Ectodermal cell (in vitro differentiated cells): ENCODE data around the gene MXI1.
"Not testable (repeated sequence)": the region's sequence is repeated elsewhere in the genome, so short reads cannot be mapped to it uniquely, and the experiment has no call there.

Source experiments
- H3K27ac ChIP-seq: 2 replicates; pipeline ENCODE4 v1.7.0; 2013; ENCODE audit warnings: mild to moderate bottlenecking, low read depth, low read length; ENCODE audit not compliant: insufficient read depth, poor library complexity, severe bottlenecking
- H3K27me3 ChIP-seq: 2 replicates; pipeline ENCODE4 v1.7.0; 2013; ENCODE audit warnings: mild to moderate bottlenecking, low read length; ENCODE audit not compliant: insufficient read depth, control insufficient read depth, poor library complexity, severe bottlenecking
- H3K36me3 ChIP-seq: one replicate; pipeline ENCODE4 v1.7.0; 2013; ENCODE audit warnings: low read length; ENCODE audit not compliant: control insufficient read depth, insufficient read depth
- H3K4me1 ChIP-seq: one replicate; pipeline ENCODE4 v1.7.0; 2013; ENCODE audit warnings: low read length; ENCODE audit not compliant: control insufficient read depth, insufficient read depth
- H3K4me3 ChIP-seq: 2 replicates; pipeline ENCODE4 v1.7.0; 2013; ENCODE audit warnings: low read depth, low read length, control low read depth; ENCODE audit not compliant: insufficient read depth
- H3K9me3 ChIP-seq: 2 replicates; pipeline ENCODE4 v1.7.0; 2013; ENCODE audit warnings: mild to moderate bottlenecking, low read length, moderate library complexity; ENCODE audit not compliant: control insufficient read depth
- WGBS, 2 experiments: methylation state at CpG; one replicate each; pipeline ENCODE4 v1.1.7; 2013; ENCODE audit warnings: missing lambda C conversion rate in 2 of 2; 5-methylcytosine and 5-hydroxymethylcytosine counted together

Gene MXI1

DNA sequence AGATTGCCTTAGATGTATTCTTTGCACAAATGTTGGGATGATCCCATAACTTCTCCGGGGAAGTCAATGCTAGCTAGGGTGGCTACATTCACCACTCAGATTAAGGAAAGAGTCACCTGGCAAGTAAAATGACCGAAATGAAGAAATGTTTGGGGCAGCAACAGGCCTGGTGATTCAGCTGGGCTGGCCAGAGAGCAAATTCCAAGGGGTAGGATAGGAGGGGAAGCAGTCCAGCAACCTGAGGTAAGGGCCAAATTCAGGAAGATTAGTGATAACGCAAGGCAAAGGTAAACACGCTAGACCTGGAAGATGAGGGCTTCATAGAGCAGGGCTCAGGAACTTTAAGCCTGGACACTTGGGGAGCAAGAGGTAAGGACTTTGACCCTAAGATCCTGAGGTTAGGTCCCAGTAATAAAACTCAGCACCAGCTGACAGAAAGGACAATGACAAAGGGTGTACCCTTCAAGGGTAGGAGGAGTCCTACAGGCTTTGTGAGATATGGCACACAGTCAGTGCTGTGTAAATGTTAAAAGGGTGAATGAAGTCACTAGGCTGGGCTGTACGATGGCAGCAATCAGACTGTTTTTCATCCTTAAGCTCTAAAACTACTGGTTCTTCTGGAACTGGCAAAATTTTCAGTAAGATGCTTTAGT lies 120.0 kb downstream of the MXI1 start:
- no peaks in the 10 kb centered on the region for H3K4me1 ChIP-seq
- H3K27ac ChIP-seq = no peak overlapping the region
- H3K4me3 ChIP-seq = no peak overlapping the region
- no peaks in the 10 kb centered on the region for H3K36me3 ChIP-seq
- 96% methylated on average over 5 of the region's 5 CpGs for WGBS, 2 experiments
- H3K9me3 ChIP-seq = peaks cover 3% of the 10 kb centered on the region
- no peaks in the 10 kb centered on the region for H3K27me3 ChIP-seq

DNA sequence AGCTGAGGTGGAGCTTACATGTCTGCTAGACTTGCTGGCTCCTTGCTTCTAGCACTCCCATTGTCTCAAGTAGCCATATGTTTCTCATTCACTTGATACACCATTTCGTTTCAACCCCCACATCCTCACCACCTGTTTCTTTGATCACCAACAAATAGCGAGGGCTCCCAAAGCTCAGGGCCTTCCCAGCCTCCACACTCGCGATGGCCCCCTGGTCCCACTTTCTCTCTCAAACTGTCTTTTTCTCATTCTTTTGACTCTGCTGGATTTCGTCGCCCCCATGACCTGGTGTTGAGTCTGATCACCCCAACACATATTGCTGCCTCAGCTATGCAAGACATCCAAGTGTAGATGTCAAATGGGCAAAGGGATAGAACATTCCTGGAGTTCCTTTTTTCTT lies 123.3 kb downstream of the MXI1 start:
- WGBS, 2 experiments = 91 to 94% methylated on average over 6 of the region's 6 CpGs
- H3K9me3 ChIP-seq = peaks cover 3% of the 10 kb centered on the region
- no peak overlapping the region for H3K27ac ChIP-seq
- H3K27me3 ChIP-seq = no peaks in the 10 kb centered on the region
- no peak overlapping the region for H3K4me3 ChIP-seq
- no peaks in the 10 kb centered on the region for H3K36me3 ChIP-seq
- peaks cover under 1% of the 10 kb centered on the region for H3K4me1 ChIP-seq

DNA sequence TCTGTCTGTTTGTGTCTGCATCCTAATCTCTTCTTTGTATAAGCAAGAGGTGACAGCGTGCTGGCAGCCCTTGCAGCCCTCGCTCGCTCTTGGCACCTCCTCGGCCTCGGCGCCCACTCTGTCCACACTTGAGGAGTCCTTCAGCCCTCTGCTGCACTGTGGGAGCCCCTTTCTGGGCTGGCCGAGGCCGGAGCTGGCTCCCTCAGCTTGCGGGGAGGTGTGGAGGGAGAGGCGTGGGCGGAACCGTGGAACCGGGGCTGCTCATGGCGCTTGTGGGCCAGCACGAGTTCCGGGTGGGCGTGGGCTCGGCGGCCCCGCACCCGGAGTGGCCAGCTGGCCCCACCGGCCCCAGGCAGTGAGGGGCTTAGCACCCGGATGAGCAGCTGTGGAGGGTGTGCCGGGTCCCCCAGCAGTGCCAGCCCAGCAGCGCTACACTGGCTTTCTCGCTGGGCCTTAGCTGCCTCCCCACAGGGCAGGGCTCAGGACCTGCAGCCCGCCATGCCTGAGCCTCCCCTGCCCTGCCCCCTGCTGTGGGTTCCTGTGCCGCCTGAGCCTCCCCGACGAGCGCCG lies 123.9 kb downstream of the MXI1 start:
- not testable (repeated sequence) for H3K4me1 ChIP-seq, H3K27ac ChIP-seq, H3K27me3 ChIP-seq, H3K36me3 ChIP-seq, H3K4me3 ChIP-seq, H3K9me3 ChIP-seq
- 96% methylated on average over 32 of the region's 32 CpGs for WGBS, 2 experiments

DNA sequence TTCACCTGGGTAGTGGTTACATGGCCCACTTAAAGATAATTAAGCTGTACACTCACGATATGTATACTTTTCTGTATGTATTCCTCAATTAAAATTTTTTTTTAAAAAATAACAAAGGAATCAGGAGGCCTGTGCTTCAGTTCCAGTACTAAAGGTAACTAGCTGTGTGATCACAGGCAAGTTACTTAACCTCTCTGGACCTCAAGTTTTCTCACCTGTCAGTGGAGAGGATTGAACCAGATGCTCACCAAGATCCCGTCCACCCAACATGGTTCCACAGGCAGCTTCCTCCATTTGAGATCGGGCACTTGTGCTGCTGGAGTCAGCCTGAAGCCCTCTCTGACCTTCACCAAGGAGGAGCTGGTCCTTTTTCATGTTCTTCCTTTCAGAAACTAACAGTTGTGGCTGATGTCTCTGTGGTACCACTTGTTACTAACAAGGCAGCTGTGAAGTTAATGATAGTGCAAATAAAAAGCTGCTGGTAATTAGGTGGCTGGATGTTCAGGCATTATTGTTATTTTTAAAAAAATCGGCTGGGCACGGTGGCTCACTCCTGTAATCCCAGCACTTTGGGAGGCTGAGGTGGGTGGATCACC lies 126.8 kb downstream of the MXI1 start:
- no peak overlapping the region for H3K27ac ChIP-seq
- no peaks in the 10 kb centered on the region for H3K27me3 ChIP-seq
- WGBS, 2 experiments = 81 to 86% methylated on average over 4 to 5 of the region's 5 CpGs

DNA sequence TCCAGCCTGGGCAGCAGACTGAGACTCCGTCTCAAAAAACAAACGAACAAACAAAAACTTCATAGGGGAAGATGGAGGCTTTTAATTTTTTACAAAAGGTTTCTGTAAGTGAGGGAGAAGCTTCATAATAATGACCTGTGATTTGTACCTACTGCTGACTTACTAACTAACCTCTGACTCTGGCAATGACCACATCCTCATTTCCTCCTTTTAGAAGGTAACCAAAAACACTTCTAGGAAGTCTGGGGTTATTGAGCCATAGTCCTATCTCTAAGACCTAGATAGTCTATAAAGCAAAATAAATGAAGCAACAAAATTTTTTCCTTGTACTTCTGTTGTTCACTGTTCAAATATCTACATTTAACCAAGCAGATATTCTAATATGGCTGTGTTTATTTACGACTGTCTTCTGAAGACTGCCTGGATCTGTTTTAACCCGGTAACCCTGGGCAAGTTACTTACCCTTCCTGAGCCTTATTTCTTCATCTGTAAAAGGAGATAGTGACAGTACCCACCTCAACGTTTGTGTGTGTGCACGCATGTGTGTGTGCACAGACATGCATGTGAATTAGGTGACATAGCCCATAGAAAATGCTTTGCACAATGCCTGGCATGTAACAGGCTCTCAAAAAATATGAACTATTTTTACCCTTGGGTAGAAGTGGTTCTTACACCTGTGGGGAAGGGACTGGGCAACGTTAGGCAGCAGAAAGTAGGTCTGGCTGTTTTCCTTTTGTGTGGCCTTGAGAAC lies 128.1 kb downstream of the MXI1 start:
- Histone ChIP-seq H3K27me3 (no peaks in the 10 kb centered on the region), H3K4me1 (peaks cover 18% of the 10 kb centered on the region), H3K27ac (peak overlapping the region; percentile 1), H3K4me3 (no peak overlapping the region), H3K36me3 (no peaks in the 10 kb centered on the region), H3K9me3 (no peaks in the 10 kb centered on the region)
- WGBS, 2 experiments = 71 to 74% methylated on average over 7 of the region's 7 CpGs

More for the DNA sequence above, 126.8 kb downstream of the MXI1 start:
- Histone ChIP-seq H3K4me1 (peaks cover 18% of the 10 kb centered on the region), H3K9me3 (peaks cover 3% of the 10 kb centered on the region), H3K36me3 (no peaks in the 10 kb centered on the region), H3K4me3 (no peak overlapping the region)

DNA sequence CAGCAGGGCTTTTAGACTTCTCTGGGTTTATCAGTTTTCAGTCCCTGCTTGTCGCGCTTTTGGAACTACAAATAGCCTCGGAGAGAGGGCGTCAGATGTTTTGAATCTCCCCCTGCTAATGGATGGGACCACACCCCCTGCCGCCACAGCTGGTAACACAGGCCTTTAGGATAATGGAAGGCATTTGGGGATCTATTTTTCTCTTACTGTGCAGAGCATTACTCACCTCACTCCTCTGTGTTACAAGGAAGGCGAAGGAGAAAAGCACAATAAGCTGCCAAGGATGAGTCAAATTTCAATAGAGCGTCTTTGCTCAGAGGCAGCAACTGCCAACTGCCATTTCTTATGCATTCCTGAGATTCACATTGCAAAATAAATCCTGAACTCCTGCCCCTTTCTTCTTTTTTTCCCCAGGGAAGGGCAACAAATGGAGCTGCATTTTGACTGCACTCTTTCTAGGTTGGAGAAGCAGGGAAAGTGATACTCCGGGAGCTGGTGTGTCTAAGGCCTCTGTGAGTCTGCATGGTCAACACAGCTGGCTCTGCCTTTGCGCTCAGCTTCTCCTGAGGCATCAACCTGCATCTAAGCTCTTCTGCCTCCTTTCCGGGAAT lies 128.8 kb downstream of the MXI1 start:
- peaks cover 18% of the 10 kb centered on the region for H3K4me1 ChIP-seq

More for the DNA sequence above, 128.8 kb downstream of the MXI1 start:
- 27 to 31% methylated on average over 9 to 10 of the region's 10 CpGs for WGBS, 2 experiments
- H3K27ac ChIP-seq = peak overlapping the region; percentile 45
- no peak overlapping the region for H3K4me3 ChIP-seq
- H3K27me3 ChIP-seq = no peaks in the 10 kb centered on the region
- no peaks in the 10 kb centered on the region for H3K36me3 ChIP-seq
- H3K9me3 ChIP-seq = no peaks in the 10 kb centered on the region
